H1 (cell line): ENCODE data around the gene OGFR. TPM values are rescaled to one million over a fixed set of nuclear protein-coding genes. Genes with fewer than 3 reads are reported as not detected.

Experiments used
- CTCF ChIA-PET: fragments of 300-600 bp; sonication (Branson Sonifier 250); formaldehyde crosslinking; loops from one replicate; lab custom pipeline; 2021; ENCODE audit not compliant: partially characterized antibody; lab: Charles Lee
- POLR2A ChIA-PET: fragments of 300-600 bp; sonication (Branson Sonifier 250); formaldehyde crosslinking; loops from one replicate; lab custom pipeline; 2021; ENCODE audit warnings: inconsistent platforms; ENCODE audit not compliant: partially characterized antibody; lab: Charles Lee
- DNase-seq, 2 experiments: peaks; one replicate each; pipeline versions ENCODE4 v3.0.0 to v3.0.0-alpha.2; 2010 to 2022; ENCODE audit warnings: low spot score in 2 of 2, low read depth in 1 of 2, mixed read lengths in 1 of 2
- FAIRE-seq: peaks from 2 replicates; lab custom pipeline; 2011; peaks lifted over from hg19 to GRCh38; lab: Jason Lieb, UNC
- H2AFZ ChIP-seq: 2 replicates; pipeline ENCODE4 v1.8.1; 2012; ENCODE audit warnings: low read length, inconsistent platforms
- H2AK5ac ChIP-seq: 2 replicates; pipeline ENCODE4 v1.6.1; 2013; ENCODE audit warnings: low read depth, low read length
- H2BK120ac ChIP-seq: replicated peaks from 2 replicates; pipeline ENCODE3; 2013; ENCODE audit warnings: low read depth, low read length, inconsistent platforms
- H2BK12ac ChIP-seq: 2 replicates; pipeline ENCODE4 v1.6.1; 2013; ENCODE audit warnings: low read depth, low read length
- H2BK15ac ChIP-seq: 2 replicates; pipeline ENCODE4 v1.6.1; 2013; ENCODE audit warnings: low read length
- H2BK20ac ChIP-seq: 2 replicates; pipeline ENCODE4 v1.6.1; 2013; ENCODE audit warnings: low read length
- H2BK5ac ChIP-seq: 2 replicates; pipeline ENCODE4 v1.6.1; 2013; ENCODE audit warnings: low read depth, low read length
- H3K14ac ChIP-seq: 2 replicates; pipeline ENCODE4 v1.6.1; 2013; ENCODE audit warnings: inconsistent platforms; ENCODE audit not compliant: insufficient read length
- H3K18ac ChIP-seq: 2 replicates; pipeline ENCODE4 v1.6.1; 2013; ENCODE audit warnings: low read length; ENCODE audit errors: extremely low read depth
- H3K23ac ChIP-seq: 2 replicates; pipeline ENCODE4 v1.6.1; 2013; ENCODE audit warnings: inconsistent platforms; ENCODE audit not compliant: insufficient read length
- H3K23me2 ChIP-seq: 2 replicates; pipeline ENCODE4 v1.6.1; 2013; ENCODE audit warnings: low read depth, low read length
- H3K27ac ChIP-seq: 2 replicates; pipeline ENCODE4 v1.6.1; 2011; ENCODE audit warnings: low read depth, low read length, inconsistent platforms
- H3K27me3 ChIP-seq, 4 experiments: replicated peaks in 1 of 4; 1 replicate in 1 of 4; 2 replicates in 3 of 4; pipeline versions ENCODE4 v1.6.1 to v1.8.1; 2011 to 2013; ENCODE audit warnings: low read length in 3 of 4, mild to moderate bottlenecking in 3 of 4, inconsistent platforms in 2 of 4, mixed read lengths in 2 of 4, moderate library complexity in 1 of 4; ENCODE audit not compliant: control insufficient read depth in 3 of 4, insufficient read depth in 3 of 4; ENCODE audit errors: extremely low read depth in 1 of 4
- H3K36me3 ChIP-seq, 4 experiments: 2 replicates each; pipeline versions ENCODE4 v1.6.1 to v1.8.1; 2011 to 2013; ENCODE audit warnings: mild to moderate bottlenecking in 4 of 4, low read length in 3 of 4, moderate library complexity in 2 of 4, control low read depth in 1 of 4, inconsistent platforms in 1 of 4; ENCODE audit not compliant: insufficient read depth in 4 of 4, control insufficient read depth in 2 of 4
- H3K4ac ChIP-seq: replicated peaks from 2 replicates; pipeline ENCODE3; 2013; ENCODE audit warnings: low read length, low read depth, mixed read lengths, inconsistent platforms; ENCODE audit not compliant: insufficient read length
- H3K4me1 ChIP-seq, 4 experiments: replicated peaks in 1 of 4; 1 replicate in 1 of 4; 2 replicates in 3 of 4; pipeline versions ENCODE4 v1.6.1 to v1.8.1; 2011 to 2013; ENCODE audit warnings: low read length in 3 of 4, inconsistent platforms in 2 of 4, mixed read lengths in 1 of 4; ENCODE audit not compliant: insufficient read depth in 4 of 4, control insufficient read depth in 3 of 4
- H3K4me2 ChIP-seq, 2 experiments: 2 replicates each; pipeline versions ENCODE4 v1.6.1 to v1.8.1; 2011 to 2013; ENCODE audit warnings: low read depth in 2 of 2, low read length in 2 of 2, control low read depth in 1 of 2, inconsistent platforms in 1 of 2, mild to moderate bottlenecking in 1 of 2; ENCODE audit not compliant: insufficient read depth in 1 of 2
- H3K4me3 ChIP-seq, 4 experiments: fragments of 200-600, 300-600 bp in 1 of 4; sonication (generic), shearing (Covaris generic), sonication (Bioruptor Twin) in 1 of 4; 2 replicates each; pipeline versions ENCODE4 v1.5.1 to v1.8.1; 2011 to 2016; ENCODE audit warnings: low read length in 4 of 4, low read depth in 3 of 4, control low read depth in 2 of 4, inconsistent platforms in 2 of 4, mild to moderate bottlenecking in 2 of 4, mixed read lengths in 1 of 4, moderate library complexity in 1 of 4; ENCODE audit not compliant: insufficient read depth in 2 of 4; ENCODE audit errors: extremely low read depth in 1 of 4
- H3K56ac ChIP-seq: replicated peaks from 2 replicates; pipeline ENCODE3; 2013; ENCODE audit warnings: low read depth, mild to moderate bottlenecking, mixed read lengths, low read length, inconsistent platforms; ENCODE audit not compliant: insufficient read length
- H3K79me1 ChIP-seq: 2 replicates; pipeline ENCODE4 v1.6.1; 2013; ENCODE audit warnings: low read depth, low read length, control low read depth
- H3K79me2 ChIP-seq, 2 experiments: 2 replicates each; pipeline versions ENCODE4 v1.6.1 to v1.8.1; 2012 to 2013; ENCODE audit warnings: low read length in 2 of 2, mild to moderate bottlenecking in 2 of 2, inconsistent platforms in 1 of 2; ENCODE audit not compliant: insufficient read depth in 2 of 2, control insufficient read depth in 1 of 2
- H3K9ac ChIP-seq, 4 experiments: replicated peaks in 1 of 4; 1 replicate in 1 of 4; 2 replicates in 3 of 4; pipeline versions ENCODE4 v1.6.1 to v1.8.1; 2011 to 2013; ENCODE audit warnings: low read depth in 3 of 4, low read length in 3 of 4, control low read depth in 2 of 4, mild to moderate bottlenecking in 2 of 4, moderate library complexity in 2 of 4, inconsistent platforms in 1 of 4; ENCODE audit errors: extremely low read depth in 1 of 4
- H3K9me3 ChIP-seq, 2 experiments: 2 replicates each; pipeline versions ENCODE4 v1.6.1 to v1.8.1; 2012 to 2013; ENCODE audit warnings: mild to moderate bottlenecking in 2 of 2, moderate library complexity in 2 of 2, control low read depth in 1 of 2, inconsistent platforms in 1 of 2, low read depth in 1 of 2, low read length in 1 of 2, mixed read lengths in 1 of 2; ENCODE audit not compliant: insufficient read depth in 2 of 2
- H4K20me1 ChIP-seq, 2 experiments: replicated peaks in 1 of 2; 2 replicates each; pipeline versions ENCODE3 to v1.8.1; 2011 to 2013; ENCODE audit warnings: inconsistent platforms in 2 of 2, low read length in 2 of 2, mild to moderate bottlenecking in 1 of 2; ENCODE audit not compliant: insufficient read depth in 2 of 2, control insufficient read depth in 1 of 2
- H4K5ac ChIP-seq: 2 replicates; pipeline ENCODE4 v1.6.1; 2013; ENCODE audit warnings: low read length, low read depth, mixed read lengths, inconsistent platforms; ENCODE audit not compliant: insufficient read length
- H4K8ac ChIP-seq: 2 replicates; pipeline ENCODE4 v1.8.0; 2013; ENCODE audit warnings: mild to moderate bottlenecking, moderate library complexity, low read length, inconsistent platforms; ENCODE audit not compliant: insufficient read depth; ENCODE audit errors: extremely low read depth
- H4K91ac ChIP-seq: replicated peaks from 2 replicates; pipeline ENCODE3; 2013; ENCODE audit warnings: low read length, mixed read lengths, inconsistent platforms; ENCODE audit not compliant: insufficient read length
- ASH2L ChIP-seq: fragments of 200-600, 300-600 bp; sonication (generic); IDR thresholded peaks from one replicate; pipeline ENCODE4 v1.7.1; 2017; ENCODE audit warnings: low read length
- MAX ChIP-seq: IDR thresholded peaks from 2 replicates; pipeline ENCODE4 v1.6.1; 2012; ENCODE audit warnings: inconsistent platforms
- POLR2A ChIP-seq, 2 experiments: IDR thresholded peaks; 1 replicate in 1 of 2; 2 replicates in 1 of 2; pipeline ENCODE4 v1.6.1; 2011; ENCODE audit warnings: low read depth in 2 of 2, low read length in 2 of 2, mild to moderate bottlenecking in 2 of 2; ENCODE audit errors: control extremely low read depth in 1 of 2
- SAP30 ChIP-seq: fragments of 300-600 bp; sonication (generic); IDR thresholded peaks from 2 replicates; pipeline ENCODE4 v1.7.1; 2012; ENCODE audit warnings: low read length, moderate library complexity, mild to moderate bottlenecking, inconsistent platforms; ENCODE audit not compliant: insufficient read depth, insufficient replicate concordance
- TAF1 ChIP-seq: IDR thresholded peaks from 2 replicates; pipeline ENCODE4 v1.6.1; 2011; ENCODE audit warnings: mild to moderate bottlenecking, low read depth, low read length
- TCF12 ChIP-seq: IDR thresholded peaks from 2 replicates; pipeline ENCODE4 v1.6.1; 2011; ENCODE audit warnings: low read depth, mild to moderate bottlenecking, low read length
- WGBS, 2 experiments: shearing (Covaris generic) in 1 of 2; methylation state at CpG; one replicate each; pipeline versions ENCODE4 v1.1.6 to v1.1.7; 2013 to 2015; ENCODE audit warnings: low lambda C conversion rate in 2 of 2, mixed read lengths in 2 of 2, inconsistent platforms in 1 of 2, low coverage in 1 of 2, missing lambda C conversion rate in 1 of 2; ENCODE audit not compliant: insufficient replicate concordance in 2 of 2, insufficient coverage in 1 of 2, insufficient read length in 1 of 2; ENCODE audit errors: extremely low coverage in 1 of 2, missing lambda C conversion rate in 1 of 2; 5-methylcytosine and 5-hydroxymethylcytosine counted together
- polyA plus RNA-seq, 7 experiments: library from polyadenylated mRNA; depleted of rRNA in 3 of 7; stranded (reverse) in 5 of 7; unstranded in 2 of 7; fragments of >200 nt in 5 of 7; fragments of 200-250 nt in 2 of 7; gene quantifications; 1 replicate in 5 of 7; 2 replicates in 1 of 7; 4 replicates in 1 of 7; pipeline versions ENCODE4 v1.2.1 to v1.2.3, GENCODE V29; 2011 to 2013; ENCODE audit warnings: missing spikeins in 2 of 7, mixed read lengths in 2 of 7
- total RNA-seq: library from RNA; stranded (reverse); fragmentation: NEBNext Ultra II Directional; extraction: Animal tissue kit (Norgen Biotek cat#: 25700); gene quantifications from 2 replicates; pipeline ENCODE4 v1.2.1, GENCODE V29; 2021
- TF ChIP-seq, protein P1 (sequence below), 3 experiments: IDR thresholded peaks; 1 replicate in 2 of 3; 2 replicates in 1 of 3; pipeline versions ENCODE4 v1.5.1 to v1.6.1; 2011; ENCODE audit warnings: low read length in 3 of 3, mild to moderate bottlenecking in 3 of 3, inconsistent platforms in 2 of 3, low read depth in 1 of 3, moderate library complexity in 1 of 3; ENCODE audit not compliant: insufficient read depth in 1 of 3; ENCODE audit errors: control extremely low read depth in 1 of 3

OGFR gene
- total and polyA plus RNA-seq, 2 of the 8 experiments (the other 6 are each of a cell fraction or from before 2014, with no cell fraction given), result 13.9 to 25.1 TPM

- no peak overlapping the region for H3K4me2 ChIP-seq
- H3K23me2 ChIP-seq, result peaks cover 7% of the 10 kb centered on the region; the same call in 1 of the 2 replicates
- peaks cover 0 to 15% of the 10 kb centered on the region in 2 experiments for H4K20me1 ChIP-seq
- no peak overlapping the region for H2AK5ac ChIP-seq
- WGBS, 2 experiments, result 97% methylated on average over 7 of the region's 8 CpGs; no CpG with 5 or more reads in 1 of the 2 experiments
- no peak overlapping the region for H4K8ac ChIP-seq
- no peak overlapping the region for H2BK20ac ChIP-seq
- no peak overlapping the region for H3K27ac ChIP-seq
- ChIA-PET POLR2A (interaction anchor here (0.6 to 1.3 kb wide), 2 partner anchors 16 to 17 kb away, joined by 3 to 4 read pairs; no protein-coding TSS in a partner anchor), CTCF (interaction anchor here (0.6 to 6.2 kb wide), 3 partner anchors 8 to 16 kb away, joined by 3 to 37 read pairs (median 3); no protein-coding TSS in a partner anchor)
- no peaks in the 10 kb centered on the region for H3K79me1 ChIP-seq
- no peak overlapping the region for H3K18ac ChIP-seq
- H3K14ac ChIP-seq, result no peak overlapping the region
- no peak overlapping the region for H2BK5ac ChIP-seq
- H3K79me2 ChIP-seq, result no peaks in the 10 kb centered on the region
- H2AFZ ChIP-seq, result no peak overlapping the region
- H3K9me3 ChIP-seq, result no peaks in the 10 kb centered on the region
- DNase-seq (no peak), FAIRE-seq (no peak)
- H2BK15ac ChIP-seq, result no peak overlapping the region
- H3K4me3 ChIP-seq, result no peak overlapping the region
- no peak overlapping the region for H3K4ac ChIP-seq
- H3K56ac ChIP-seq, result no peak overlapping the region
- no peak overlapping the region for H3K9ac ChIP-seq
- H2BK12ac ChIP-seq, result no peak overlapping the region
- H2BK120ac ChIP-seq, result no peak overlapping the region
- no peak overlapping the region for H4K5ac ChIP-seq
- no peak overlapping the region for H3K23ac ChIP-seq
- no peak overlapping the region for H4K91ac ChIP-seq
- H3K4me1 ChIP-seq, result peaks cover 0 to 7% (median 1%) of the 10 kb centered on the region in 4 experiments; a peak in 3 of 7 replicates
- TF ChIP-seq TAF1 (no peak), MAX (no peak), POLR2A (IDR thresholded peaks at IDR 0.05; ENCODE audit: control extremely low read depth in 1 of 2, low read depth in 2 of 2, low read length in 2 of 2) (no peak), SAP30 (no peak), ASH2L (no peak), TCF12 (no peak)
- TF ChIP-seq, protein P1, sequence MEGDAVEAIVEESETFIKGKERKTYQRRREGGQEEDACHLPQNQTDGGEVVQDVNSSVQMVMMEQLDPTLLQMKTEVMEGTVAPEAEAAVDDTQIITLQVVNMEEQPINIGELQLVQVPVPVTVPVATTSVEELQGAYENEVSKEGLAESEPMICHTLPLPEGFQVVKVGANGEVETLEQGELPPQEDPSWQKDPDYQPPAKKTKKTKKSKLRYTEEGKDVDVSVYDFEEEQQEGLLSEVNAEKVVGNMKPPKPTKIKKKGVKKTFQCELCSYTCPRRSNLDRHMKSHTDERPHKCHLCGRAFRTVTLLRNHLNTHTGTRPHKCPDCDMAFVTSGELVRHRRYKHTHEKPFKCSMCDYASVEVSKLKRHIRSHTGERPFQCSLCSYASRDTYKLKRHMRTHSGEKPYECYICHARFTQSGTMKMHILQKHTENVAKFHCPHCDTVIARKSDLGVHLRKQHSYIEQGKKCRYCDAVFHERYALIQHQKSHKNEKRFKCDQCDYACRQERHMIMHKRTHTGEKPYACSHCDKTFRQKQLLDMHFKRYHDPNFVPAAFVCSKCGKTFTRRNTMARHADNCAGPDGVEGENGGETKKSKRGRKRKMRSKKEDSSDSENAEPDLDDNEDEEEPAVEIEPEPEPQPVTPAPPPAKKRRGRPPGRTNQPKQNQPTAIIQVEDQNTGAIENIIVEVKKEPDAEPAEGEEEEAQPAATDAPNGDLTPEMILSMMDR (IDR thresholded peaks at IDR 0.05; ENCODE audit: control extremely low read depth in 1 of 3, insufficient read depth in 1 of 3, low read depth in 1 of 3, low read length in 3 of 3), result no peak
- H3K36me3 ChIP-seq, result peaks cover 2 to 26% (median 9%) of the 10 kb centered on the region in 4 experiments; a peak in 4 of 8 replicates
- peaks cover 0 to 22% (median 14%) of the 10 kb centered on the region in 4 experiments; a peak in 5 of 7 replicates for H3K27me3 ChIP-seq
These were observed 5.6 kb upstream of the OGFR start for GRCh38 chr20:62799036-62799435.
